Hepatocyte (in vitro differentiated cells): ENCODE results near the gene TRPV2. TPM values are rescaled to one million over a fixed set of nuclear protein-coding genes. Genes with fewer than 3 reads are reported as not detected.
A peak's percentile ranks its signal among the peaks of the same experiment; 100 is the strongest.

Experiments used
- DNase-seq: peaks from one replicate; pipeline ENCODE4 v3.0.0-alpha.2; 2016; ENCODE audit warnings: low spot score
- H2AFZ ChIP-seq: fragments of 200-600 bp; sonication (generic); 2 replicates; pipeline ENCODE4 v1.6.0; 2016; ENCODE audit warnings: antibody characterized with exemption, mild to moderate bottlenecking
- H3K27ac ChIP-seq: fragments of 200-600 bp; sonication (generic); 2 replicates; pipeline ENCODE4 v1.5.1; 2016; ENCODE audit warnings: mild to moderate bottlenecking
- H3K27me3 ChIP-seq: fragments of 200-600 bp; sonication (generic); 2 replicates; pipeline ENCODE4 v1.6.1; 2016
- H3K36me3 ChIP-seq: fragments of 200-600 bp; sonication (generic); replicated peaks from 2 replicates; pipeline ENCODE4 v1.5.1; 2016; ENCODE audit warnings: low read depth; ENCODE audit not compliant: insufficient read depth
- H3K4me1 ChIP-seq: fragments of 200-600 bp; sonication (generic); 2 replicates; pipeline ENCODE4 v1.5.1; 2016; ENCODE audit warnings: mild to moderate bottlenecking, moderate library complexity; ENCODE audit not compliant: insufficient read depth
- H3K4me2 ChIP-seq: fragments of 200-600 bp; sonication (generic); 2 replicates; pipeline ENCODE4 v1.6.0; 2016
- H3K4me3 ChIP-seq: fragments of 200-600 bp; sonication (generic); 2 replicates; pipeline ENCODE4 v1.5.1; 2016; ENCODE audit warnings: mild to moderate bottlenecking
- H3K79me2 ChIP-seq: fragments of 200-600 bp; sonication (generic); 2 replicates; pipeline ENCODE4 v1.6.0; 2017; ENCODE audit warnings: mild to moderate bottlenecking
- H3K9me2 ChIP-seq: fragments of 200-600 bp; sonication (generic); replicated peaks from 2 replicates; pipeline ENCODE4 v1.6.0; 2017; ENCODE audit warnings: mild to moderate bottlenecking; ENCODE audit not compliant: insufficient read depth
- H3K9me3 ChIP-seq: fragments of 200-600 bp; sonication (generic); 2 replicates; pipeline ENCODE4 v1.5.1; 2016; ENCODE audit warnings: low read depth, mild to moderate bottlenecking
- H4K20me1 ChIP-seq: fragments of 200-600 bp; sonication (generic); 2 replicates; pipeline ENCODE4 v1.6.0; 2016; ENCODE audit warnings: mild to moderate bottlenecking; ENCODE audit not compliant: insufficient read depth, poor library complexity, severe bottlenecking
- EZH2 ChIP-seq: fragments of 200-600 bp; sonication (generic); IDR thresholded peaks from 2 replicates; pipeline ENCODE4 v1.6.1; 2016; ENCODE audit warnings: antibody characterized with exemption, mild to moderate bottlenecking, borderline replicate concordance
- EZH2phosphoT487 ChIP-seq: fragments of 200-600 bp; sonication (generic); IDR thresholded peaks from one replicate; pipeline ENCODE4 v1.6.1; 2018; ENCODE audit warnings: antibody characterized with exemption, mild to moderate bottlenecking, low read depth, moderate library complexity; ENCODE audit not compliant: unreplicated experiment, severe bottlenecking
- WGBS: methylation state at CpG from one replicate; pipeline ENCODE4 v1.1.6; 2016; ENCODE audit warnings: low lambda C conversion rate; ENCODE audit errors: missing lambda C conversion rate; 5-methylcytosine and 5-hydroxymethylcytosine counted together
- polyA plus RNA-seq: library from polyadenylated mRNA; unstranded; fragments of >200 nt; fragmentation: Nextera tagmentation; extraction: Ambion mirVana; gene quantifications from 2 replicates; pipeline ENCODE4 v1.2.1, GENCODE V29; 2016
- total RNA-seq: library from RNA; depleted of rRNA; stranded (reverse); fragments of >200 nt; gene quantifications from 2 replicates; pipeline ENCODE4 v1.2.3, GENCODE V29; 2014
- TF ChIP-seq, protein P1 (sequence below): fragments of 200-600 bp; sonication (generic); IDR thresholded peaks from 2 replicates; pipeline ENCODE4 v1.5.1; 2016; ENCODE audit warnings: antibody characterized with exemption, mild to moderate bottlenecking; ENCODE audit not compliant: poor library complexity

The TRPV2 gene
- total and polyA plus RNA-seq, 2 experiments from 2014 or later = 7.7 to 10.1 TPM

DNA sequence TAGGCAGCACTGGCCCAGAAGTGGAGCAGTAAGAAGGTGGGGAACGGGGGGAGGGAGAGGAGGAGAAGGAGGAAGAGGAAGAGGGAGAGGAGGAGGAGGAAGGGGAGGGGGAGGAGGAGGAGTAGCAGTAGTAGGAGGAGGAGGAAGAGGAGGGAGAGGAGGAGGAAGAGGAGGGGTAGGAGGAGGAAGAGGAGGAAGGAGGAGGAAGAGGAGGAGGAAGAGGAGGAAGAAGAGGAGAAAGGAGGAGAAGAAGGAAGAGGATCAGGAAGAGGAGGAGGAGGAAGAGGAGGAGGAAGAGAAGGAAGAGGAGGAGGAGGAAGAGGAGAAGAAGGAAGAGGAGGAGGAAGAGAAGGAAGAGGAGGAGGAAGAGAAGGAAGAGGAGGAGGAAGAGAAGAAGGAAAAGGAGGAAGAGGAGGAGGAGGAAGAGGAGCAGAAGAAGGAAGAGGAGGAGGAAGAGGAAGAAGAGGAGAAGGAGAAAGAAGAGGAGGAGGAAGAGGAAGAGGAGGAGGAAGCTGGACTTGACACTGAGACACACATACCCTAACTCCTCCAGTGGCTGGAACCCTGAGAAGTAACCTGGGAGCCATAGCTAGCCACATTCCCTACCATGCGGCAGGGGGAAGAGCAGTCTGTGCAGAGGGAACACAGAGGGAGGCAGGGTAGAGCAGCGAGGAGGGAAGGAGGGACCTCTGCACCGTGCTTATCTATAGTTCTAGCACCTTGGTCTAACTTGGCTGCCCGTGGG, 40.8 kb downstream of the TRPV2 start:
- Histone ChIP-seq H3K27me3 (no peaks in the 10 kb centered on the region), H3K4me2 (no peak overlapping the region), H3K36me3 (no peaks in the 10 kb centered on the region), H3K27ac (no peak overlapping the region), H2AFZ (no peak overlapping the region), H3K4me3 (no peak overlapping the region), H3K4me1 (peaks cover 4% of the 10 kb centered on the region), H3K79me2 (no peaks in the 10 kb centered on the region), H3K9me3 (no peaks in the 10 kb centered on the region), H3K9me2 (no peaks in the 10 kb centered on the region), H4K20me1 (no peaks in the 10 kb centered on the region)
- no peak for DNase-seq
- TF ChIP-seq EZH2 (no peak), EZH2phosphoT487 (no peak)
- TF ChIP-seq, protein P1, sequence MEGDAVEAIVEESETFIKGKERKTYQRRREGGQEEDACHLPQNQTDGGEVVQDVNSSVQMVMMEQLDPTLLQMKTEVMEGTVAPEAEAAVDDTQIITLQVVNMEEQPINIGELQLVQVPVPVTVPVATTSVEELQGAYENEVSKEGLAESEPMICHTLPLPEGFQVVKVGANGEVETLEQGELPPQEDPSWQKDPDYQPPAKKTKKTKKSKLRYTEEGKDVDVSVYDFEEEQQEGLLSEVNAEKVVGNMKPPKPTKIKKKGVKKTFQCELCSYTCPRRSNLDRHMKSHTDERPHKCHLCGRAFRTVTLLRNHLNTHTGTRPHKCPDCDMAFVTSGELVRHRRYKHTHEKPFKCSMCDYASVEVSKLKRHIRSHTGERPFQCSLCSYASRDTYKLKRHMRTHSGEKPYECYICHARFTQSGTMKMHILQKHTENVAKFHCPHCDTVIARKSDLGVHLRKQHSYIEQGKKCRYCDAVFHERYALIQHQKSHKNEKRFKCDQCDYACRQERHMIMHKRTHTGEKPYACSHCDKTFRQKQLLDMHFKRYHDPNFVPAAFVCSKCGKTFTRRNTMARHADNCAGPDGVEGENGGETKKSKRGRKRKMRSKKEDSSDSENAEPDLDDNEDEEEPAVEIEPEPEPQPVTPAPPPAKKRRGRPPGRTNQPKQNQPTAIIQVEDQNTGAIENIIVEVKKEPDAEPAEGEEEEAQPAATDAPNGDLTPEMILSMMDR = no peak
- 74% methylated on average over 5 of the region's 5 CpGs for WGBS

DNA sequence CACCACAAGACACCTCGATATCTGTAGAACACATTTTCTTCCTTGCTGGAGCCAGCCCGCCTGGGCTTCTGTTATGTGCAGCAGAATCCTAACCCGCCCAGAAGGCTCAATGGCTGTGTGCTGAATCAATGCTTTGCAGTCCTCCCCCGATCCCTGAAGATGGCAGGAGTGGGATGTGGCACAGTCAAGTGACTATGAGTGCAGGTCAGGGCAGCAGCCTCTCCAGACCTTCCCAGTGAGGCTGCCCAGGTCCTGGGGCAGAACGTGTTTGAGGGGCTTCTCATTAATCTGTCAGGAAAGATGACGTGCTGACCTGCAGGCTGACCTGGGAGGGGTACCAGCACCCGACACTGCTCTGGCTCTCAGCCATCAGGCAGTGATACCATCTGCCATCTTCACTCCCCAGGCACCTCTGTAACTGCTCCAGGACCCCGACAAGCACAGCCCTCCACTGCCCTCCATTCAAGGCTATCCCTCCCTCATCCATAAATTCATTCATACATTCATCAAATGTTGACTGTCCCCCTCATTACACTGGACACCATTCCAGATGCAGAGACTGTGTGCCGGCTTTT, 41.5 kb downstream of the TRPV2 start:
- TF ChIP-seq EZH2phosphoT487 = no peak
- no peaks in the 10 kb centered on the region for H3K79me2 ChIP-seq
- H3K27me3 ChIP-seq = no peaks in the 10 kb centered on the region
- no peaks in the 10 kb centered on the region for H4K20me1 ChIP-seq
- H3K4me2 ChIP-seq = no peak overlapping the region
- no peaks in the 10 kb centered on the region for H3K9me2 ChIP-seq
- peaks cover 4% of the 10 kb centered on the region for H3K4me1 ChIP-seq
- 83% methylated on average over 9 of the region's 9 CpGs for WGBS
- DNase-seq = no peak
- H3K9me3 ChIP-seq = no peaks in the 10 kb centered on the region
- H2AFZ ChIP-seq = no peak overlapping the region
- H3K27ac ChIP-seq = no peak overlapping the region
- no peaks in the 10 kb centered on the region for H3K36me3 ChIP-seq
- H3K4me3 ChIP-seq = no peak overlapping the region

DNA sequence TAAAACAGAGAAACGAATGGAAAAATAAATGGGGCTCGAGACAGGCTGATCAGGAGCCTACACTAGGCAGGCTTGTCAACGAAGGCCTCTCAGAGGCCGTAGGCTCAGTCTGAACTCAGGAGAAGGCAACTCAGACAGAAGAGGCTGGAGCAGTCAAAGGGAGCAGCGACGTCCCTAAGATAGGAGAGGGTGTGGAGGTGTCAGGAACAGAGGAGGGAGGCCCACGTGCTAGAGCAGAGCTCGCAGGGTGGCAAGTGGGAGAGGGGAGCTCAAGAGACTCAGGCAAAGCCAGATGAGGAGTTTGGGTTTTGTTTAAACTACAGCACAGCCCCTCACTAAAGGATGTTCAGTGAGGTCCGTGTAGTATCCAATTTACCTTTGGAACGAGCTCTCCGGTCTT, 43.9 kb downstream of the TRPV2 start:
- TF ChIP-seq, protein P1 = no peak
- TF ChIP-seq EZH2phosphoT487 (no peak), EZH2 (no peak)
- H3K9me2 ChIP-seq = no peaks in the 10 kb centered on the region
- H3K4me3 ChIP-seq = no peak overlapping the region
- H3K79me2 ChIP-seq = peaks cover 3% of the 10 kb centered on the region
- 81% methylated on average over 11 of the region's 11 CpGs for WGBS
- H3K9me3 ChIP-seq = no peaks in the 10 kb centered on the region
- no peaks in the 10 kb centered on the region for H4K20me1 ChIP-seq
- no peak for DNase-seq
- no peaks in the 10 kb centered on the region for H3K27me3 ChIP-seq
- H2AFZ ChIP-seq = no peak overlapping the region
- peak overlapping the region; percentile 21 for H3K27ac ChIP-seq
- no peak overlapping the region for H3K4me2 ChIP-seq
- H3K4me1 ChIP-seq = peaks cover 19% of the 10 kb centered on the region
- H3K36me3 ChIP-seq = no peaks in the 10 kb centered on the region

GRCh38 chr17:16459855-16460550, 44.6 kb downstream of the TRPV2 start:
- TF ChIP-seq, protein P1 = no peak
- TF ChIP-seq EZH2phosphoT487 = no peak
- no peak for TF ChIP-seq EZH2
- Histone ChIP-seq H3K4me2 (no peak overlapping the region), H2AFZ (no peak overlapping the region), H3K79me2 (peaks cover 4% of the 10 kb centered on the region), H3K4me1 (peaks cover 26% of the 10 kb centered on the region), H3K27ac (peak overlapping the region; percentile 8), H3K9me3 (no peaks in the 10 kb centered on the region), H3K4me3 (no peak overlapping the region), H3K9me2 (no peaks in the 10 kb centered on the region), H3K27me3 (no peaks in the 10 kb centered on the region), H3K36me3 (no peaks in the 10 kb centered on the region), H4K20me1 (no peaks in the 10 kb centered on the region)
- no peak for DNase-seq
- WGBS = 86% methylated on average over 5 of the region's 5 CpGs
